ENCODE measurements around the gene PDE4A.

The PDE4A gene

DNA sequence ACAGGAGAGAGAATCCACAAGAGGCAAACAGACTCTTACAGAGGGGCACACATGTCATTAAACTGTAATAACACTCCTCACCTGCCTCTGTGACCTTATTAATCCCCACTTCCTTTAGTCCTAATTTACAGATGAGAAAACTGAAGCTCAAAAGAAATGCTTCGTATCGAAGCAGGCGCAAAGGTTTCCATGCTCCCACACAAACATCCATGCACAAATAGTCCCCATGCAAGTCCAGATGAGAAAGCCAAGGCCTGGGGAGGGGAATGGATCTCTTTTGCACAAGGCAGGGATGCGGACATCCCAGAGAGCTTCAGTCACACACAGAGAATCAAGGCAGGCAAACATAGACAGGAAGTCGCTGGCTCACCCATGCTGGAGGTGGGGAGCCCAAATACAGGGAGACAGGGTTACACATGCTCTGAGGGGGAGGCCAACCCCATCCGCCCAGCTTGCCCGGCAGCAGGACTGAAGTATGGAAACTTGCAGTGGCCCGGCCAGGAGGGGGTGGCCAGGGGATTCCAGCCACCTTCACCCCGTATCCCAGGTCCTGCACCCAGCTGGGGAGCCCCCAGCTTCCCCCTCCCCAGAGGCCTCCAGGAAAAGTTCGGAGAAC is 96.4 kb downstream of the PDE4A start:
- no peak for DNase-seq

DNA sequence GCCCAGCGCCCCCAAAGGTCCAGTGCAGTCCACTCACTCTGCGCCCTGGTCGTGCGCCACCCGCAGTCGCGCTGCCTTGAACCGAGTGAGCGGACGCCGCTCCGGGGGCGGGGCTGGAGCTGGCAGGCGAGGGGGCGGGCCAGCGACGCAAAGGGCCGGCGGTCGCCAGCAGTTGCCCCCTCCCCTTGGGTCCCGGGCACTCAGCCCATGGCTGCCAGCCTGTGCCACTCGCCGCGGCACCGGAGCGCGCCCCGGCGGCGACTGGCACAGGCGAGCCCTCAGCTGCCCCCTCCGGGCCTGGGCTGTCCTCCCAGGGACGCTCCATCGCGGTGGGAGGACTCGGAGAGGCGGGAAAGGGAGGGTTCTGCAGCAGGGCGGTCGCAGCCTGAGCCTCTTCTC is 97.0 kb downstream of the PDE4A start, which contains the start of gene S1PR5:
Gene S1PR5 (minus strand): TSS at position 87 of the 399 bp plus-strand sequence. CDS start 2,436 bp downstream, outside the sequence.
- DNase-seq = peak; percentile 42

DNA sequence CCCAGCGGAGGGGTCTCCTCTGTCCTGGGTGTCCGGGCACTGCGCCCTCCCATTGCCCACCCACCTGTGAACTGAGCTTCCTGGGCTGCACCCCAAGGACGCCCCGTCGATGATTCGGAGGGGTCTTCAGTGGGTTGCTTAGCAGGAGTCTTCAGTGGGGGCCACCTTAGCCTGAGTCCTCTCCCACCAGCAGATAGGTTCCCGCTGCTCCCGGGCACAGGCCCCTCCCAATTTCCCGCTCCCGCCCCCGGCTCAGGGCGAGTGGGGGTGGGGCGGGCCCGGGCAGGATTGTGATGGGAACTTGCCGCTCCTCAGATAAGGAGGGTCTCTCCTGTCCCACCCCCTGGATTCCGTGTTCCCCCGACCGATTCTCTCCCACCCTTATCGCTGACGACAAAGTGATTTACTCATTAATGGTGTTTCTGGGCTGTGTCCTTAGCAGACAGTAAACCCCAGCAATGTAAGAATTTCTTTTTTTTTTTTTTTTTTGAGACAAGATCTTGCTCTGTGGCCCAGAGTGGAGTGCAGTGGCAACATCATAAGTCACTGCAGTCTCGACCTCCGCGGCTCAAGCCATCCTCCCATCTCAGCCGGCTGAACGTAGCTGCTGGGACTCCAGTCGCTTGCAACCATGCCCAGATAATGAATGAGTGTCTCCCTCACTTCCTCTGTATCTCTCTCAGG is 97.6 kb downstream of the PDE4A start:
- peak; percentile 42 for DNase-seq

DNA sequence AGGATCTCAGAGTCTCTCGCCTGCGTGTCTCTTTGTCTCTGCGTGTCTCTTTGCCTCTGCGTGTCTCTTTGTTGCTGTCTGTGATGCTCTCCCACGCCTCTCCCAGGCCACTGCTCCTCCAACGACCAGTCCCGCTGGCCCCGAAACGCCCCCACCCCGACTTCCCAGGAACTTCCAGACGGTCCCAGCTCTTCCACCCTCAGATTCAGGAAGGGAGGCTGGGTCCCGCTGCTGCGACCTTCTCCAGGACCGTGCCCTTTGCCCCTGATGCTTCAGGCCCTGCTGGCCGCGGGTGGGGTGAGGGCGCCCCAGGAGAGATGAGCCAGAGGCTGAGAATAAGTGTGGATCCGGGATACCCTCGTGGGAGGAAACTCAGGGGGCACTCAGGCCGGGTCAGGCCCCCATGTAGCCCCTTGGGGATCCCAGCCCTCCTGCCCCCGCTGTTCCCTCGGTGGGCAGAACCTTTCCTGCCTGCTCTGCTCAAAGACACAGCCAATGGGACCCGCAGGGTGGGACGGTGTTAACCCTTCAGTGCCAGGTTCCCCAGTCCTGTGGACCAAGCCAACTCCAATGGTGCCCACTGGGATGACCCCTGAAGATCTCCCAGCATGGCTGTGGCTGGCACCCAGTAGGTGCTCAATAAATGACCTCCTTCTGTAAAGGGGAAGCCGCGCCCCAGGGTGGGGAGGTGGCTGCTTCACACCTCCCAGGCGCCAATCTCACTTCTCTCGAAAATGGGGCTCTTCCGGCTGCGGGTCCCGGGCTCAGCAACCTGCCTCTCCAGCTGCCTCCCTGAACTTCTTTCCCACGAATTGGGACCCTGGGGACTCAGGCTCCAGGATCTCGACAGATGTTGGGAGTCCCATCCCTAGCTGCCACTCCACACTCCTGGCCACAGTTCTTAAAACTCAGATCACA is 98.4 kb downstream of the PDE4A start:
- no peak for DNase-seq
